HepG2 (cell line): Measurements from ENCODE around the gene RHBDF2. TPM values are rescaled to one million over a fixed set of nuclear protein-coding genes. Genes with fewer than 3 reads are reported as not detected.
A peak's percentile ranks its signal among the peaks of the same experiment; 100 is the strongest.

Source experiments
- ATAC-seq: fragments of 200-7000 bp; cut with Tn5 transposase; 3 replicates; pipeline ENCODE4 v1.9.1; 2020; ENCODE audit warnings: mild to moderate bottlenecking, moderate library complexity
- BruUV-seq: library from RNA; stranded (reverse); fragments of 400-500 nt; replicated peaks from 2 replicates; lab custom pipeline; 2021; lab: Mats Ljungman, UMichigan
- CTCF ChIA-PET: fragments of 300-600 bp; formaldehyde crosslinking; extraction: SDS; loops from one replicate; lab custom pipeline; 2021; ENCODE audit warnings: low total read pairs, inconsistent platforms, low intra/inter-chr PET ratio; lab: Yijun Ruan, JAX
- POLR2A ChIA-PET: fragments of 350-600 bp; sonication (Branson Sonifier 250); formaldehyde crosslinking; loops from one replicate; lab custom pipeline; 2020; ENCODE audit warnings: antibody characterized with exemption, inconsistent platforms; lab: Yijun Ruan, JAX
- DNase-seq: peaks from one replicate; pipeline ENCODE4 v3.0.0-alpha.2; 2015; ENCODE audit warnings: low spot score
- FAIRE-seq: peaks from 3 replicates; lab custom pipeline; 2011; peaks lifted over from hg19 to GRCh38; lab: Jason Lieb, UNC
- H2AFZ ChIP-seq: one replicate; pipeline ENCODE4 v1.6.1; 2011; ENCODE audit warnings: low read length, inconsistent platforms
- H3K27ac ChIP-seq: fragments of 300-600 bp; 3 replicates; pipeline ENCODE4 v1.8.0; 2011; ENCODE audit warnings: mixed run types, mild to moderate bottlenecking, mixed read lengths, low read length, inconsistent platforms; ENCODE audit not compliant: insufficient read depth; ENCODE audit errors: extremely low read length
- H3K27me3 ChIP-seq, 2 experiments: fragments of 200-600 bp in 1 of 2; 2 replicates in 1 of 2; 3 replicates in 1 of 2; pipeline versions ENCODE4 v1.6.0 to v1.8.0; 2011; ENCODE audit warnings: low read length in 2 of 2, mild to moderate bottlenecking in 2 of 2, moderate library complexity in 2 of 2, inconsistent platforms in 1 of 2; ENCODE audit not compliant: insufficient read depth in 2 of 2, control insufficient read depth in 1 of 2
- H3K36me3 ChIP-seq, 2 experiments: fragments of 200-600 bp in 1 of 2; replicated peaks in 1 of 2; 2 replicates in 1 of 2; 3 replicates in 1 of 2; pipeline versions ENCODE4 v1.5.1 to v1.8.0; 2011; ENCODE audit warnings: low read length in 2 of 2, inconsistent platforms in 1 of 2; ENCODE audit not compliant: insufficient read depth in 2 of 2, control insufficient read depth in 1 of 2
- H3K4me1 ChIP-seq: 2 replicates; pipeline ENCODE4 v1.5.1; 2012; ENCODE audit warnings: low read length, inconsistent platforms; ENCODE audit not compliant: insufficient read depth
- H3K4me2 ChIP-seq: 2 replicates; pipeline ENCODE4 v1.6.0; 2011; ENCODE audit warnings: low read depth, low read length, inconsistent platforms
- H3K4me3 ChIP-seq, 3 experiments: fragments of 200-600 bp in 1 of 3; sonication (generic), shearing (Covaris generic) in 1 of 3; replicated peaks in 1 of 3; 2 replicates each; pipeline ENCODE4 v1.5.1; 2011 to 2016; ENCODE audit warnings: low read length in 3 of 3, inconsistent platforms in 2 of 3, low read depth in 2 of 3, mild to moderate bottlenecking in 2 of 3, control low read depth in 1 of 3, mixed read lengths in 1 of 3; ENCODE audit not compliant: insufficient read depth in 1 of 3
- H3K79me2 ChIP-seq: one replicate; pipeline ENCODE4 v1.6.1; 2011; ENCODE audit warnings: low read length, inconsistent platforms; ENCODE audit not compliant: insufficient read depth
- H3K9ac ChIP-seq: 2 replicates; pipeline ENCODE4 v1.6.0; 2011; ENCODE audit warnings: mild to moderate bottlenecking, low read depth, low read length, inconsistent platforms; ENCODE audit not compliant: insufficient read depth
- H3K9me3 ChIP-seq: 2 replicates; pipeline ENCODE4 v1.5.1; 2012; ENCODE audit warnings: mild to moderate bottlenecking, low read length
- H4K20me1 ChIP-seq: 2 replicates; pipeline ENCODE4 v1.6.0; 2011; ENCODE audit warnings: inconsistent platforms, mild to moderate bottlenecking, low read length, moderate library complexity; ENCODE audit not compliant: insufficient read depth
- CEBPB ChIP-seq: IDR thresholded peaks from 2 replicates; pipeline ENCODE4 v1.6.1; 2011; ENCODE audit warnings: low read depth, low read length, improper control_type of control experiment, borderline replicate concordance
- KAT7 ChIP-seq: IDR thresholded peaks from 2 replicates; pipeline ENCODE4 v1.6.1; 2018; ENCODE audit warnings: borderline replicate concordance, missing compliant biosample characterization
- KLF11 ChIP-seq: IDR thresholded peaks from 2 replicates; pipeline ENCODE4 v1.6.1; 2016; ENCODE audit warnings: missing compliant biosample characterization
- MAFF ChIP-seq: IDR thresholded peaks from 2 replicates; pipeline ENCODE4 v1.6.1; 2011; ENCODE audit warnings: low read depth, low read length, improper control_type of control experiment
- MAFK ChIP-seq, 2 experiments: IDR thresholded peaks in 1 of 2; conservative IDR thresholded peaks in 1 of 2; 2 replicates each; pipeline ENCODE4 v1.6.1; 2011; ENCODE audit warnings: improper control_type of control experiment in 2 of 2, low read length in 2 of 2
- MXI1 ChIP-seq: IDR thresholded peaks from 3 replicates; pipeline ENCODE4 v1.6.1; 2012; ENCODE audit warnings: low read depth, low read length, inconsistent platforms, borderline replicate concordance
- U2AF1 ChIP-seq: fragments of 200-400 bp; formaldehyde crosslinking; optimal IDR thresholded peaks from 2 replicates; pipeline ENCODE3; 2017; ENCODE audit warnings: mild to moderate bottlenecking, low read depth, low read length
- XRCC5 ChIP-seq: fragments of 200-400 bp; formaldehyde crosslinking; optimal IDR thresholded peaks from 2 replicates; pipeline ENCODE3; 2017; ENCODE audit warnings: mild to moderate bottlenecking, low read length
- ZFX ChIP-seq: sonication (generic); formaldehyde crosslinking; IDR thresholded peaks from 2 replicates; pipeline ENCODE4 v1.4.0; 2020; ENCODE audit warnings: mild to moderate bottlenecking, low read depth, missing genetic modification reagents, moderate library complexity
- ZKSCAN1 ChIP-seq: fragments of 150-350 bp; IDR thresholded peaks from 2 replicates; pipeline ENCODE4 v1.6.1; 2014; ENCODE audit warnings: low read length
- ZNF282 ChIP-seq: fragments of 450-650 bp; IDR thresholded peaks from 2 replicates; pipeline ENCODE4 v1.6.1; 2018; ENCODE audit not compliant: partially characterized antibody
- ZNF335 ChIP-seq: sonication (generic); formaldehyde crosslinking; IDR thresholded peaks from 2 replicates; pipeline ENCODE4 v1.4.0; 2020; ENCODE audit warnings: missing genetic modification reagents
- ZNF589 ChIP-seq: sonication (generic); formaldehyde crosslinking; conservative IDR thresholded peaks from 2 replicates; pipeline ENCODE4 v1.8.0; 2022; ENCODE audit warnings: mild to moderate bottlenecking, moderate library complexity, missing genetic modification reagents
- ZNF713 ChIP-seq: sonication (generic); formaldehyde crosslinking; IDR thresholded peaks from 2 replicates; pipeline ENCODE4 v1.4.0; 2020; ENCODE audit warnings: mild to moderate bottlenecking, missing genetic modification reagents
- ZNF768 ChIP-seq: sonication (generic); formaldehyde crosslinking; IDR thresholded peaks from 2 replicates; pipeline ENCODE4 v1.4.0; 2020; ENCODE audit warnings: missing genetic modification reagents
- WGBS: methylation state at CpG from one replicate; pipeline ENCODE4 v1.1.6; 2017; ENCODE audit warnings: low lambda C conversion rate; 5-methylcytosine and 5-hydroxymethylcytosine counted together
- in situ Hi-C: cut with HindIII; loops from 2 replicates; pipeline ENCODE4 v1.10.0; 2017; ENCODE audit warnings: low pct_unique_long_range_greater_than_20kb; ENCODE audit not compliant: extremely low pct_ligation_motif_present
- intact Hi-C: fragments of 100-400 bp; cut with micrococcal nuclease; formaldehyde crosslinking; loops from one replicate; pipeline ENCODE4 v1.10.0; 2022; ENCODE audit not compliant: unreplicated experiment
- polyA plus RNA-seq, 8 experiments: library from polyadenylated mRNA; depleted of rRNA in 3 of 8; stranded (reverse) in 7 of 8; unstranded in 1 of 8; fragments of >200 nt; fragmentation: Illumina TruSeq in 4 of 8; extraction: Trizol in 4 of 8; gene quantifications; 2 replicates each; pipeline versions ENCODE4 v1.2.1 to v1.2.3, GENCODE V29; 2011 to 2016; ENCODE audit warnings: low read depth in 4 of 8, missing spikeins in 1 of 8, mixed read lengths in 1 of 8; ENCODE audit not compliant: insufficient read depth in 1 of 8
- total RNA-seq, 5 experiments: library from RNA; depleted of rRNA; stranded (reverse); fragments of >200 nt; fragmentation: Illumina TruSeq; extraction: Trizol; gene quantifications; 2 replicates each; pipeline ENCODE4 v1.2.3, GENCODE V29; 2016; ENCODE audit warnings: low read depth in 1 of 5
- TF ChIP-seq, protein P1 (sequence below): sonication (generic); formaldehyde crosslinking; IDR thresholded peaks from 2 replicates; pipeline ENCODE4 v1.4.0; 2020; ENCODE audit warnings: missing genetic modification reagents
- TF ChIP-seq, protein P2 (sequence below): sonication (generic); formaldehyde crosslinking; IDR thresholded peaks from 2 replicates; pipeline ENCODE4 v1.8.0; 2022; ENCODE audit warnings: low read depth, missing genetic modification reagents
- TF ChIP-seq, protein P3 (sequence below): IDR thresholded peaks from 2 replicates; pipeline ENCODE4 v1.6.1; 2016; ENCODE audit warnings: missing compliant biosample characterization, missing genetic modification reagents, borderline replicate concordance

RHBDF2 gene
- total and polyA plus RNA-seq, 2 of the 13 experiments (the other 11 are each of a cell fraction or from before 2014, with no cell fraction given), result 7.8 to 24.2 TPM

DNA sequence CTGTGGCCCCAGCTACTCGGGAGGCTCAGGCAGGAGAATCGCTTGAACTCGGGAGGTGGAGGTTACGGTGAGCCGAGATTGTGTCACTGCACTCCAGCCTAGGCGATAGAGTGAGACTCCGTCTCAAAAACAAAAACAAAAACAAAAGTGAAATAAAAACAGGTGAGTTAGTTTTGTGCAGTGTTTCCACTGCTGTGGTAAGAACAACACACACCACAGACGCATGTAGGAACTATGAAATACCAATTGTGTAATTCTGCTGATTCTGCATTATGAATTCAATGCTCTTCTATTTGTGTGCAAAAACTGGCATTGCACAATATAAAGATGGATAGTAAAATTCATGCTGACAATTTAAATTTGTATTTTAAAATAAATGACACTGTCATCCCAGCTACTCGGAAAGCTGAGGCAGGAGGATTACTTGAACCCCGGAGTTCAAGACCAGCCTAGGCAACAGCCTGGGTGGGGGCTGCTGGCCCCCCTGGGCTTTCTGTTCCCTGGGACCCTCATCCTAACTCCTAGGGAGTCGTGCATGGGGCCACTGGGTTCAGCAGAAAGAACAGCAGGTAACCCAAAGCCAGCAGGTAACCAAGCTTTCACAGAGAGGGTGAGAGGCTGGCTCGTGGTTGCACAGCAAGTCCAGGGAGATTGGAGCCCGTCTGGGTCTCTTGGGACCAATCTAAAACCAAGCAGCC lies 10.6 kb upstream of the RHBDF2 start:
- H3K79me2 ChIP-seq, result no peaks in the 10 kb centered on the region
- no TSS peak for BruUV-seq
- DNase-seq, result no peak
- intact Hi-C loops (no loop called here), in situ Hi-C loops (no loop called here)
- H3K4me1 ChIP-seq, result peaks cover 61% of the 10 kb centered on the region
- no peak overlapping the region for H3K4me2 ChIP-seq
- WGBS, result 57% methylated on average over 12 of the region's 13 CpGs
- no peak overlapping the region for H3K4me3 ChIP-seq
- ChIA-PET POLR2A (interaction anchor here (1.3 to 2.0 kb wide), 5 partner anchors 10 to 45 kb away, joined by 3 to 10 read pairs (median 4); partner anchors contain the start of gene RHBDF2), CTCF (no interaction called here)
- no peaks in the 10 kb centered on the region for H3K36me3 ChIP-seq
- no peaks in the 10 kb centered on the region for H4K20me1 ChIP-seq
- H3K27ac ChIP-seq, result no peak overlapping the region
- ATAC-seq, result no peak
- no peaks in the 10 kb centered on the region for H3K9me3 ChIP-seq
- H2AFZ ChIP-seq, result no peak overlapping the region
- FAIRE-seq, result no peak
- no peak overlapping the region for H3K9ac ChIP-seq
- H3K27me3 ChIP-seq, result peaks cover 6 to 45% of the 10 kb centered on the region in 2 experiments; a peak in 4 of 5 replicates
- TF ChIP-seq ZNF713 (CRISPR knock-in tag), result no peak
- TF ChIP-seq, protein P1, sequence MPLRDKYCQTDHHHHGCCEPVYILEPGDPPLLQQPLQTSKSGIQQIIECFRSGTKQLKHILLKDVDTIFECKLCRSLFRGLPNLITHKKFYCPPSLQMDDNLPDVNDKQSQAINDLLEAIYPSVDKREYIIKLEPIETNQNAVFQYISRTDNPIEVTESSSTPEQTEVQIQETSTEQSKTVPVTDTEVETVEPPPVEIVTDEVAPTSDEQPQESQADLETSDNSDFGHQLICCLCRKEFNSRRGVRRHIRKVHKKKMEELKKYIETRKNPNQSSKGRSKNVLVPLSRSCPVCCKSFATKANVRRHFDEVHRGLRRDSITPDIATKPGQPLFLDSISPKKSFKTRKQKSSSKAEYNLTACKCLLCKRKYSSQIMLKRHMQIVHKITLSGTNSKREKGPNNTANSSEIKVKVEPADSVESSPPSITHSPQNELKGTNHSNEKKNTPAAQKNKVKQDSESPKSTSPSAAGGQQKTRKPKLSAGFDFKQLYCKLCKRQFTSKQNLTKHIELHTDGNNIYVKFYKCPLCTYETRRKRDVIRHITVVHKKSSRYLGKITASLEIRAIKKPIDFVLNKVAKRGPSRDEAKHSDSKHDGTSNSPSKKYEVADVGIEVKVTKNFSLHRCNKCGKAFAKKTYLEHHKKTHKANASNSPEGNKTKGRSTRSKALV (CRISPR knock-in tag), result no peak
- no peak for TF ChIP-seq ZFX
- TF ChIP-seq ZKSCAN1, result no peak
- TF ChIP-seq ZNF589 (CRISPR knock-in tag), result no peak
- no peak for TF ChIP-seq ZNF335 (CRISPR knock-in tag)
- TF ChIP-seq, protein P2, sequence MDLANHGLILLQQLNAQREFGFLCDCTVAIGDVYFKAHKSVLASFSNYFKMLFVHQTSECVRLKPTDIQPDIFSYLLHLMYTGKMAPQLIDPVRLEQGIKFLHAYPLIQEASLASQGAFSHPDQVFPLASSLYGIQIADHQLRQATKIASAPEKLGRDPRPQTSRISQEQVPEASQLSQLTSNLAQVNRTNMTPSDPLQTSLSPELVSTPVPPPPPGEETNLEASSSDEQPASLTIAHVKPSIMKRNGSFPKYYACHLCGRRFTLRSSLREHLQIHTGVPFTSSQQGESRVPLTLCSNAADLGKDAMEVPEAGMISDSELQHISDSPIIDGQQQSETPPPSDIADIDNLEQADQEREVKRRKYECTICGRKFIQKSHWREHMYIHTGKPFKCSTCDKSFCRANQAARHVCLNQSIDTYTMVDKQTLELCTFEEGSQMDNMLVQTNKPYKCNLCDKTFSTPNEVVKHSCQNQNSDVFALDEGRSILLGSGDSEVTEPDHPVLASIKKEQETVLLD, result no peak
- no peak for TF ChIP-seq KAT7 (CRISPR knock-in tag)
- TF ChIP-seq ZNF768 (CRISPR knock-in tag), result peak; percentile 97
- no peak for TF ChIP-seq KLF11
- TF ChIP-seq U2AF1, result no peak
- TF ChIP-seq MXI1, result no peak
- TF ChIP-seq, protein P3, sequence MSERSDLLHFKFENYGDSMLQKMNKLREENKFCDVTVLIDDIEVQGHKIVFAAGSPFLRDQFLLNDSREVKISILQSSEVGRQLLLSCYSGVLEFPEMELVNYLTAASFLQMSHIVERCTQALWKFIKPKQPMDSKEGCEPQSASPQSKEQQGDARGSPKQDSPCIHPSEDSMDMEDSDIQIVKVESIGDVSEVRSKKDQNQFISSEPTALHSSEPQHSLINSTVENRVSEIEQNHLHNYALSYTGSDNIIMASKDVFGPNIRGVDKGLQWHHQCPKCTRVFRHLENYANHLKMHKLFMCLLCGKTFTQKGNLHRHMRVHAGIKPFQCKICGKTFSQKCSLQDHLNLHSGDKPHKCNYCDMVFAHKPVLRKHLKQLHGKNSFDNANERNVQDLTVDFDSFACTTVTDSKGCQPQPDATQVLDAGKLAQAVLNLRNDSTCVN, result no peak
- TF ChIP-seq ZNF282, result no peak
- peak; percentile 97 for TF ChIP-seq MAFF
- TF ChIP-seq CEBPB, result peak; percentile 81; the same call in 1 of the 2 replicates
- no peak for TF ChIP-seq XRCC5
- TF ChIP-seq MAFK (conservative IDR thresholded peaks at IDR 0.05 in 1 of 2, IDR thresholded peaks at IDR 0.05 in 1 of 2; ENCODE audit: low read length in 2 of 2), result peak; percentile 97 to 98
